NB4 (cell line): Measurements from ENCODE around the gene TACR1.

Source experiments
- MYC ChIP-seq: IDR thresholded peaks from 2 replicates; pipeline ENCODE4 v1.6.1; 2011; ENCODE audit warnings: low read depth, low read length
- POLR2A ChIP-seq: IDR thresholded peaks from 2 replicates; pipeline ENCODE4 v1.6.1; 2011; ENCODE audit warnings: mild to moderate bottlenecking; ENCODE audit not compliant: insufficient read length; ENCODE audit errors: extremely low read depth
- TF ChIP-seq, protein P1 (sequence below): IDR thresholded peaks from 2 replicates; pipeline ENCODE4 v1.6.1; 2011; ENCODE audit warnings: low read depth, low read length
- TF ChIP-seq, protein P2 (sequence below): IDR thresholded peaks from one replicate; pipeline ENCODE4 v1.5.1; 2012; ENCODE audit warnings: low read depth, low read length

DNA sequence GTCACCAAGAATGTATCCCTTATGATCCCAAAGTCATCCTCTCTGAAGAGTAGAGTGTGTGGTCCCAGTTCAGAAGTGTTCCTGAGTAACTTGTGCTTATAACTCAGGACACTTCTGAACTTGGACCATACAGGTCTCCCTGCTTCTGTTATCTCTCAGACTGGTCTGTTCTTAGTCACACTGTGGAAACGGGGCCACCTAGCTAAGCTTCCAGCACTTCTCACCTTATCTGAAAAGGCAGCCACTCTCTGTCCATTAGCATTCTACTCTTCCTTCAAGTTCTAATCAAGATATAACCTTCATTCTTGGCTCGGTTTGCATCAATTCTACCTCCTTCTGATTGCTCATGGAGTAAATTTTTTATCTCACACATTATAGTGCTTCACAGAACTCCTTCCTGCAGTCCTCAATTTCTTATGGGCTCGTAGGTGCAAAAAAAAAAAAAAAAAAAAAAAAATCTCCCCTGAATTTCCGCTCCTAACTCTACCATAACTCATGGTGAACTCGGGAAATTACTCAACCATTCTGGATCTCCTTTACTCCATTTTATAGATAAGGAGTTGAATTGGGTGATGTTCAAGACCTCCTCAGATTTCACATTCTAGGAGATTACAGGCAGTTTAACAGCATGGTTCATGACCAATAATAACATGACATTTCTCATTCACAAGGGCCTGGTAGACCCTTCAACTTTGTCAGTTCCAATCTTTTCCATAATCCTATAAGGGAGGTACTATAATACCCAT is 108.4 kb downstream of the TACR1 start:
- TF ChIP-seq POLR2A (no peak), MYC (no peak)
- TF ChIP-seq, protein P1, sequence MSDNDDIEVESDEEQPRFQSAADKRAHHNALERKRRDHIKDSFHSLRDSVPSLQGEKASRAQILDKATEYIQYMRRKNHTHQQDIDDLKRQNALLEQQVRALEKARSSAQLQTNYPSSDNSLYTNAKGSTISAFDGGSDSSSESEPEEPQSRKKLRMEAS = no peak
- TF ChIP-seq, protein P2, sequence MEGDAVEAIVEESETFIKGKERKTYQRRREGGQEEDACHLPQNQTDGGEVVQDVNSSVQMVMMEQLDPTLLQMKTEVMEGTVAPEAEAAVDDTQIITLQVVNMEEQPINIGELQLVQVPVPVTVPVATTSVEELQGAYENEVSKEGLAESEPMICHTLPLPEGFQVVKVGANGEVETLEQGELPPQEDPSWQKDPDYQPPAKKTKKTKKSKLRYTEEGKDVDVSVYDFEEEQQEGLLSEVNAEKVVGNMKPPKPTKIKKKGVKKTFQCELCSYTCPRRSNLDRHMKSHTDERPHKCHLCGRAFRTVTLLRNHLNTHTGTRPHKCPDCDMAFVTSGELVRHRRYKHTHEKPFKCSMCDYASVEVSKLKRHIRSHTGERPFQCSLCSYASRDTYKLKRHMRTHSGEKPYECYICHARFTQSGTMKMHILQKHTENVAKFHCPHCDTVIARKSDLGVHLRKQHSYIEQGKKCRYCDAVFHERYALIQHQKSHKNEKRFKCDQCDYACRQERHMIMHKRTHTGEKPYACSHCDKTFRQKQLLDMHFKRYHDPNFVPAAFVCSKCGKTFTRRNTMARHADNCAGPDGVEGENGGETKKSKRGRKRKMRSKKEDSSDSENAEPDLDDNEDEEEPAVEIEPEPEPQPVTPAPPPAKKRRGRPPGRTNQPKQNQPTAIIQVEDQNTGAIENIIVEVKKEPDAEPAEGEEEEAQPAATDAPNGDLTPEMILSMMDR = no peak
